HG02763 (cell line): ENCODE results near the gene SCNN1B.

ENCODE experiments used
- ATAC-seq: cut with Tn5 transposase; IDR thresholded peaks from one replicate; pipeline ENCODE4 v1.9.1; 2021; ENCODE audit warnings: mild to moderate bottlenecking, moderate library complexity; ENCODE audit not compliant: unreplicated experiment

Gene SCNN1B

GRCh38 chr16:23403547-23403946 lies 101.4 kb downstream of the SCNN1B start:
- ATAC-seq, result no peak

- ATAC-seq, result no peak
These were observed 103.9 kb downstream of the SCNN1B start for GRCh38 chr16:23406024-23406423.

- ATAC-seq, result no peak
These were observed 104.6 kb downstream of the SCNN1B start for GRCh38 chr16:23406546-23407240.

- ATAC-seq, result no peak
These were observed 105.5 kb downstream of the SCNN1B start for GRCh38 chr16:23407436-23408127.

- ATAC-seq, result no peak
These were observed 106.2 kb downstream of the SCNN1B start for GRCh38 chr16:23408242-23408822.

- ATAC-seq, result no peak
These were observed 106.8 kb downstream of the SCNN1B start for GRCh38 chr16:23408823-23409298.

GRCh38 chr16:23409522-23409921 lies 107.4 kb downstream of the SCNN1B start:
- no peak for ATAC-seq

- ATAC-seq, result no peak
These were observed 108.1 kb downstream of the SCNN1B start for GRCh38 chr16:23410176-23410575.

GRCh38 chr16:23414731-23415130 lies 112.6 kb downstream of the SCNN1B start:
- ATAC-seq, result no peak

- ATAC-seq, result no peak
These were observed 114.7 kb downstream of the SCNN1B start for GRCh38 chr16:23416816-23417215.

GRCh38 chr16:23420011-23420410 lies 117.9 kb downstream of the SCNN1B start:
- ATAC-seq, result no peak

- ATAC-seq, result no peak
These were observed 121.5 kb downstream of the SCNN1B start for GRCh38 chr16:23423496-23424049.

- ATAC-seq, result no peak
These were observed 122.3 kb downstream of the SCNN1B start for GRCh38 chr16:23424292-23424958.

GRCh38 chr16:23428351-23428750 lies 126.2 kb downstream of the SCNN1B start:
- no peak for ATAC-seq
